Stimulated activated CD8-positive, alpha-beta memory T cell treated with anti-CD3 and anti-CD28 coated beads, Interleukin-2, amount 100 ng/mL, for 48 hours (primary cell): Measurements from ENCODE around the gene LAMA4.

Experiments used
- DNase-seq, 2 donors: peaks; one replicate each; pipeline ENCODE4 v3.0.0-alpha.2; 2020; ENCODE audit warnings: low read depth in 2 of 2

LAMA4 gene

DNA sequence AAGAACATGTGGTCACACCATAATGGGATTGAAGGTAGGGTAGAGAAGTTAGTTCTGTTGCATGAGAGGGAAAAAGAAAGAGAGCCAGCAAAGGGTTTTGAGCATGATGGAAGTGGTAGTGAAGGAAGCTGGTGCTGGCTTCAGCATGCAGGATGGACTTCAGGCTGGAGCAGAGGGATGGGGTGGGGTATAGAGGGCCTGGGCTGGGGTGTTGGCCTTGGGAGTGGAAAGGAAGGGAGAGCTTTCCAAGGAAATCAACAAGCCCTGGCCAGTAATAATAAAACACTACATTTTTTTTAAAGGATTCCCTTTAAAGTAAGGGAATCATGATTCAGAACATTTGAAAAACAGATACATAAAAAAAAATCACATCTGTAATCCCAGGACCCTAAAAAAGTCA is 61.2 kb downstream of the LAMA4 start:
- DNase-seq = no peak

GRCh38 chr6:112191509-112192020 is 62.8 kb downstream of the LAMA4 start:
- no peak for DNase-seq

GRCh38 chr6:112190164-112190563 is 64.2 kb downstream of the LAMA4 start:
- no peak for DNase-seq

- no peak for DNase-seq
These were observed 64.9 kb downstream of the LAMA4 start for GRCh38 chr6:112189494-112189893.

DNA sequence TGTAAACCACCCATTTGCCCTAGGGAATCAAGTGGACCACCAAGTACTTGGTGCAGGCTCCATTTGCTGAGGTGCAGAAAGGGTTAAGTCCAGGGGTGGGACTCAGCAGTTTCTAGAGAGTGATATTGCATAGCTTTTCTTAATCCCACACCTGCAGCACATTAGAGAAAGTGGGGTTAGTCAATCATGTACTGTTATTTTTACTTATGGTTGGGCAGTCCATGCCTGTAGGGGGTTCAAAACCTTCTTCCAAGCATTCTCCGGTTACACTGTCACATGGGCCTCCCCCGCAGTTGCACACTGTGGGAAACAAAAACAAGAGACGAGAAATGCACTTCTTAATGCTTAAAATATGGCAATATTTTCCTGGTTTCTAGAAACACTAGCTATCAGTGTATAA is 65.5 kb downstream of the LAMA4 start:
- no peak for DNase-seq

DNA sequence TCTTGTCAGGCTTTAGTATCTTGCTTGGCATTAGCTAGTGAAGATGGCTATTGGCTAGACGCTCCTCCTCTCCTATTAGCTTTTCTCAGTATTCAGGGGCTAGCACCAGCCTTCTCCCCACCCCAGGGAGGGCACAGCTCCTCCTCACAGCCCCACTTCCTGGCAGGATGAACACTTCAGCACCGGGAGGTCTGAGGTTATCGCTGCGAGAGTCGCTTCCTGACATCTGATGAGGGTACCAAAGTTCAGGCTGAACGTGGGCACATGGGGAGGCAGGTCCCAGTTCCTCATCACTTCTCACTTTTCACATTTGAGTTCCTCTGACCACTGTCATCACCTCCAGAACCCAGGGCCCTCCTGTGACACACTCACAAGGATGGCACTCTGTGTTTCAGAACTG is 66.6 kb downstream of the LAMA4 start:
- no peak for DNase-seq

DNA sequence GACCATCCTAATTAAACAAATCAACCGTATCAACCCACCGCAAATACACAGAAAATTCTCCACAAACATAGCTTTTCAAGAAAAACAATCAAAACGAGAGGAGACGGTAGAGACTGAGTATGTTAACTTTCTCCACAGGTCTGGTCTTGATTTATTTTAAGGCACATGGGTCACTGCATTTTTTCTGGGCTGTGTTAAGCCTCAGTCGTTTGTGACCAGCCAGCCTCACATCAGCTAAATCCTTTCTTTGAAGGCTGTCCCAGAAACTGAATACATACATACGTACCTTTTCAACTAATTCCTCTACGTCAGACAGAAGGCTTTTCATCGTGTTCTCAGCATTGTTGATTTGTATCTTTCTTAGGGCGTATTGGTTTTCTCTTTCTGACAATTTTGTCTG is 69.4 kb downstream of the LAMA4 start:
- DNase-seq = no peak

DNA sequence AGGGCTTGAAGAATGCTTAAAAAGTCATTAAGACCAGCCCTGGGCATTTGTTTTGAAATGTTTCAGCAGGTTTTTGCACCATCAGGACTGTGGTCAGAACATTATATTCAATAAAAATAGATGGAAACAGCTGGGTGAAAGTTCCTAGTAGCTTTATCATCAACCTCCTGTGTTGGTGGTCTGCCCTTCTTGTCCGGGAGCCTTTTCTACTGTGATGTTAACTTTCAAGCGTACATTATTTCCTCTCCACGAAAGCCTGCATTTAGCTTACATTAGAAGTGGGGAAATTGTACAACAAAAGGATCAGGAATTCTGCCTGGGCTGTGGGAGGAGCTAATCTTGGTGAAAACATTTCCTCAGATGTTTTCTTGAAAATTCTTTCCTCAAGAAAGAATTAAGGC is 71.1 kb downstream of the LAMA4 start:
- no peak for DNase-seq

GRCh38 chr6:112181130-112181529 is 73.2 kb downstream of the LAMA4 start:
- no peak for DNase-seq

DNA sequence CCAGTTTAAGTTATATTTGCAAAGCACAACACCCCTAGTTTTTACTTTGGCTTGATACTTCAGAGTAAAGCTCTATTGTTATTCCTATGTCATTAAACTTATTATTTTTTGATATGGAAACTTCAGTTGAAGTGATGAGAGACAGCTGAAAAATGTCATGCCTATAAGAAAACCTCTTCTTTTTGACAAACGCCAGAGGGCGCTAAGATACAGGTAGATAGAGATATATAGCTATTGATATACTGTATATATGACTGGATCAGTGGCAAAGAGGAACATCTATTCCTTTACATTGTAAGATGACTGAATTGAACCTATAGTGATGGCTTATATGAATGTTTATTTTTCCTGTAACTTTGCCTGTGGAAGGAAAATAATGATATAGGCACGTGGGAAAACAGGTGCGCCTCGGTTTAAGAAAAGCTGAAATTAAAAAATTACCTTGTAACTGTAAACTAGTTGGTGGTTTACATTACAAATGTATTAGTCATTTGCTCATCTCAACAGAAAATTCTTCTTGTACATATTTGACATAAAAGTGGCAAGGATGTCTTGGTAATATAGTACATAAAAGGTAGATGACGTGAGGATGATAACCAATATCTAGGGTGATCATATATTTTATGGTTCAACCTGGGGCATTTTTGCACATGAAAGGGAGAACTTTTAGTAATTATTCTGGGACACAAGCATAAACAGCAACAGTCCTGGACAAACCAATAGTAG is 74.1 kb downstream of the LAMA4 start:
- DNase-seq = no peak

GRCh38 chr6:112179631-112180030 is 74.7 kb downstream of the LAMA4 start:
- no peak for DNase-seq

DNA sequence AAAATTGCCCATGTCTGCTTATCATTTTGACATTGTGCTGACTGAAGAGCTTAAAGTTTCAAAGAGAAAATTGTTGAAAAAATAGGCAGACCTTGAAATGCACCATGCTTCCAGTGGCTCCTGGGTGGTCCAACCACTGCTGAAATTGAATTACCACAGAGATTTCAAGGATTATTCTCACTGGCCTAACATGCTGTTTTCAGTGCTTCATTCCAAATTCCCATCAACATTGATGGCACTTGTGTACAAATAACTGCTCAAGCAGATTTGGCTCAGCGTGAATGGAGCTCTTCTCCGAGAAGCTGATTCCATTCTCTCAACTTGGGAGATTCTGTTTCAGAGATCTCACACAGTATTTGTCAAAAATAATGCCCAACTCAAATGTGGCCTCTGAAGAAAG is 75.5 kb downstream of the LAMA4 start:
- no peak for DNase-seq

DNA sequence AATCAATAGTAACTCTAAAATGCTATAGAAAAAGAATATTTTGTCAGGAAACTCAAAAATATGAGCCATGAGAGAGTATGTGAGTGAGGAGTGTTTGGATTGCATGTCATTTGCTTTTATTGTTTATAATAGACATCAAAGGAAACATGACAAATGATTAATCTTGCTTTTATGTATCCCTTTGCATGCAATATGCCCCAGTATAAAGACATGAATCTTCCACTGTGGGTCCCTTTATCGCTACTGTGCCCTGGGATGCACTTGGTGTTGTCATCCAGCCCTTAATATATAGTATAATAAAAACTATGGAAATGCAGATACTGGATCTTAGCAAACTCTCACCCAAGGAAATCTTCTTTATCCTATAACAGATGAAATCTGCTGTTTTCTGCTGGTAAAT is 77.3 kb downstream of the LAMA4 start:
- DNase-seq = no peak

DNA sequence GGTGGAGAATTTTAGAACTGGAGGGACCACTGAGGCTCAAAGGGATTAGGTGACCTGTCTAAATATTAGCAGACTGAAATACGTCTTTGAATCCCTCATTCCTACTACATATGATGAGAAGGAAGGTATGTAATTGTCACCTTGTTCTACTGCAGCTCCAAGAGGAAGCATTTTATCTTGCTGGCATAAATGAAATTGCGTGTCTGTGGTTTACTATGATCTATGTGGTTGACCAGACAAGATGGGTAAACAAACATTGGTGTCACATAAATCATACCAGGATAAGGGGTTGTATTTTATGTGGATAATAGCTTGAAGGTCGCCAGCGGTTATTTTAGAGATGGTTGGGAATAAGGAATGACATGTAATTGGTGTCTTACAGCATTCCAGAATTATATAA is 78.2 kb downstream of the LAMA4 start:
- no peak for DNase-seq

- DNase-seq = no peak
These were observed 81.1 kb downstream of the LAMA4 start for GRCh38 chr6:112173221-112173804.

DNA sequence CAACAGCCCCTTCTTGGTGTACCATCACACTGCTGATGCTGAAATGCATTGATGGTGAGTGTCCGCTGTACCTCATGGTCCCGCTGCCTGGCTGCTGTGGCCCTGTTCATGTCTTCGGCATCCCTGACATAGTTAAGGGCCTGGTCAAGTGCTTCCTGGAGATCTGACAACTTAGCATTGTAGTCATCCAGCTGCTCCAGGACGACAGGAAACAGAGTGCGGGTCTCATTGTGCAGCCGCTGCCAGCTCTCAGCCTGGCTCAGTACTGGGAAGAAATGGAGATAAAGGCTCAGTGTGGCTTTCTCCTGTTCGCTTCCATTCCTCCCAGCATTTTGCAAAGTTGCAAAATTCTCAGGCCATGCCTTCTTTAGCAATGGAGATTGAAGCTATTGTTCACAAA is 81.8 kb downstream of the LAMA4 start:
- DNase-seq = no peak

DNA sequence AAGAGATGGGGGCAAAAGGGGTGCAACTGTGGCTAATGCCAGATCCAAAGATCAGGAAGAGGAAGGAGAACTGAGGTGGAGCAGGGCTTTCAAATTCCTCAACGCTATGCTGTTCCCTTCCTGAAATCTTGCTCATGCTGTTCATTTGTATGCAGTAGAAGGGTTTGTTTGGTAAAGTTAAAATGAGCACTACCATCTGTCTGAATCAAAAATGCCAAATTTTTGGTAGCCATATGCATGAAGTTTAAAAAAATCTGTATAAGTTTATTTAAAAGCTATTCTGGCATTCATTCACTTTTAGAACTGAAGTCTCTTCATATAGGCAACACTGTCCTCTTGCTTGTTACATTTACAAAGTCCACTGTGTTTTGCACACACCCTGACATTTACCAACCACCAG is 84.8 kb downstream of the LAMA4 start:
- DNase-seq = no peak

DNA sequence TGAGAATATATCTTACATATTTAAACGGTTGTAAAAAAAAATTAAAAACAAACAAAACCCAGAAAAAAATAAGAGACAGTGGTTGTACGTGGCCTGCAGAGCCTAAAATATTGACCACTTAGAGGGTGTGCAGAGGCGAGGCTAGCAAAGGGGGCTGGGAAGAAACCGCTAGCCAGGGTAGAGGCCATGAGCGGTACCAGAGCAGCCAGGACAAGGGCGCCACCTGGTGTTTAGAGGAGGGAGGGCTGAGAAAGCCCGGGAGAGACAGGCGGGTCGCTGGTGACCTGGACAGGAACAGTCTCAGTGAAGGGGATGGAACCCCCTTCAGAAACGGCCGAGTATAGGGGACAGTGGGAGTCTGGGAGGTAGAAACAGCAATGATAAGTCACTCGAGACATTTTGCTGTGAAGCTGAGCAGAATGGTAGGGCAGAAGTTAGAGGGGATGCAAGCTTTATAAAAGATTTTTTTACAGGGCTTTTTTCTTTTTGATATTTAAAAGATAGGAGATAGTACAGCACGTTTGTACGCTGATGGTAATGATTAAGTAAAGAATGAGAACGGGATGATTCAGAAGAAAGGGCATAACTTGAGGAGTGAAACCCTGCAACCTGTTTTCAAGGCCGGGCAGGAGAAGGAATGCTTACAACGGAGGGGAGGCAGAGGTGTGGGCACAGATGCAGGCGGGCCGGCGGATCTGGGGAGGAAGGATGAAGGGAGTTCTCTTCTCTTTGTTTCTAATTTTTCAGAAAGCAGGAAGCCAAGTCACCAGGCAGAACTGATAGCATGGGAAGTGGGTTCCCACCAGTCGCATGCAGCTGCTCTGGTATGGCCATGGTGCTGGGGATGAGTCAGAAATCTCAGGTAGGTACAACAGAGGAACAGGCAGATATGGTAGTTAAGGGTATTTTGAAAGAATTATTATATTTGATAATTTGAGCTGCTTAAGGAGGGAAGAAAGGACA is 90.8 kb downstream of the LAMA4 start:
- peak; percentile 67 to 75 for DNase-seq

- DNase-seq = no peak
These were observed 93.6 kb downstream of the LAMA4 start for GRCh38 chr6:112160745-112161144.

DNA sequence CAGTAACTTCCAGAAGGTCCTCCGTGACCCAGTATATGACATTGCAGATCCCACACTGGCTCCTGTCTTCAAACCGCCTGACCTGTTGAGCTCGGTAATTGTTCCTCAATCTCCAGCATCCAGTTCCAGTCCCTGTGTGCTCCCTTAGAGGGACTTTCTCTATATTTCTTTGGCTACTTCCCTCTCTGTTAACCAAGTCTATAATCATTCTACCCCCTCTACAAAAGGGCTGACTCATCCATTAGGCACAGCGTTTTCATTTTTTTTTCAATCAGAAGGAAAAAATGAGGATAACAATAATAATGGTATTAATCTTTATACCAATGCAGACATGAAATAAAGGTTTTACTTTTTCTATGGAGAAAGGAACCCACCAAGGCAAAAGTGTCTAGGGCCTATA is 97.7 kb downstream of the LAMA4 start:
- DNase-seq = no peak

DNA sequence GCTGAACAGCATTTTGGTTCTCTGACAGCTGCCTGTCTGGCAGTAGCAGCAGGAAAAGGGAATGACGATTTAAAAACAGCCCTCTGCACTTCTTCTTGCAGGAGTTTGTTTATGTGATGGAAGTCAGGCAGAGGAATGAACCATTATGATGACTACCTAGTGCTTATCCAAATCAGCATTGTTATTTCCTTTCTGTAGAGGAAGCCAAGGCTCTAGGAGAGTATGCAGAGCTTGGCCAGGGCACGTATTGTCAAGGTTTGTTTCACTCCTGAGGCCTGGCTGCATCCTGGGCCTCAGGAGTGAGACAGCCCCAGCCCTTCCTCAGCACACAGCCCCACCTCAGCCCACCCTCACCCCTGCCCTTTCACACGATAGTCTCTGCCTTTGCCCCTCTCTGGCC is 98.5 kb downstream of the LAMA4 start:
- no peak for DNase-seq

DNA sequence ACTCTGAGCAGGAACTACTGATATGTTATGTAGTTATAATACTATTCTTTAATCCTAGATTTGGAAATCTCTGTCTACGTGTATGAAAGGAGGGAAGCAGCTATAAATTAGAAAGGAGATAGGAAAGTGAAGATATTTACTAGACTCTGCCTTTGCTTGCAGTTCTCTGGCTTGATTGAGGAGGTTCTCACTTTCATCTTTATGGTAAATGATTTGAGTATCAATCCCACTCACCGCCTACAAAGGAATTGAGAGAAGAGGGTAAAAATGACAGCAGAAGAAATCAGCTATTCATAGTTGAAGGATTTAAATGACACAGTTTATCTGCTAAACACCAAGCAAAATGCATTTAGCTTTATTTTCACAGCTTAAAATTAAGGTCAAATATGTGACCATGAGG is 99.7 kb downstream of the LAMA4 start:
- DNase-seq = no peak
